CD4-positive, alpha-beta T cell treated with Interleukin-4 for 4 hours (primary cell): ENCODE measurements around the gene CTTNBP2.

Experiments
- DNase-seq: peaks from one replicate; pipeline ENCODE4 v3.0.0-alpha.2; 2020

CTTNBP2 gene

GRCh38 chr7:117873310-117874190, at the start of gene CTTNBP2:
TSS of gene CTTNBP2 (minus strand) at chr7:117873441. CDS start at chr7:117873415, 26 bp downstream.
- DNase-seq = no peak

GRCh38 chr7:117916309-117916708, 43.1 kb upstream of the CTTNBP2 start:
- DNase-seq = no peak

GRCh38 chr7:117912421-117912820, 39.2 kb upstream of the CTTNBP2 start:
- DNase-seq = no peak

- no peak for DNase-seq
Measured at GRCh38 chr7:117908031-117908795, 35.0 kb upstream of the CTTNBP2 start.

GRCh38 chr7:117907049-117907640, 33.9 kb upstream of the CTTNBP2 start:
- DNase-seq = no peak

GRCh38 chr7:117902314-117902889, 29.2 kb upstream of the CTTNBP2 start:
- no peak for DNase-seq

- DNase-seq = no peak
Measured at GRCh38 chr7:117901089-117901797, 28.0 kb upstream of the CTTNBP2 start.

- DNase-seq = no peak
Measured at GRCh38 chr7:117896339-117896738, 23.1 kb upstream of the CTTNBP2 start.

- no peak for DNase-seq
Measured at GRCh38 chr7:117895276-117895675, 22.0 kb upstream of the CTTNBP2 start.

- no peak for DNase-seq
Measured at GRCh38 chr7:117894037-117894436, 20.8 kb upstream of the CTTNBP2 start.

- DNase-seq = no peak
Measured at GRCh38 chr7:117892821-117893220, 19.6 kb upstream of the CTTNBP2 start.

GRCh38 chr7:117889611-117890010, 16.4 kb upstream of the CTTNBP2 start:
- no peak for DNase-seq

GRCh38 chr7:117888627-117889026, 15.4 kb upstream of the CTTNBP2 start:
- DNase-seq = no peak

GRCh38 chr7:117882594-117882993, 9.4 kb upstream of the CTTNBP2 start:
- DNase-seq = no peak

- DNase-seq = no peak
Measured at GRCh38 chr7:117876761-117877160, 3.5 kb upstream of the CTTNBP2 start.

- no peak for DNase-seq
Measured at GRCh38 chr7:117875566-117875965, 2.3 kb upstream of the CTTNBP2 start.

GRCh38 chr7:117874191-117874700, 1.0 kb upstream of the CTTNBP2 start:
- DNase-seq = no peak

- DNase-seq = no peak
Measured at GRCh38 chr7:117872561-117873309, 506 bp downstream of the CTTNBP2 start.

- DNase-seq = no peak
Measured at GRCh38 chr7:117871778-117872538, 1.3 kb downstream of the CTTNBP2 start.

GRCh38 chr7:117871401-117871777, 1.9 kb downstream of the CTTNBP2 start:
- DNase-seq = no peak
